Trophoblast cell (in vitro differentiated cells and primary cell): ENCODE measurements around the gene SETD3.

Source experiments
- DNase-seq, 2 donors: peaks; one replicate each; pipeline ENCODE4 v3.0.0-alpha.2; 2016
- H2AFZ ChIP-seq: 2 replicates; pipeline ENCODE4 v1.6.1; 2013; ENCODE audit warnings: low read length, moderate library complexity, mild to moderate bottlenecking; ENCODE audit not compliant: insufficient read depth, poor library complexity
- H2AK5ac ChIP-seq: 2 replicates; pipeline ENCODE4 v1.6.1; 2013; ENCODE audit warnings: mild to moderate bottlenecking, low read length
- H2BK120ac ChIP-seq: 2 replicates; pipeline ENCODE4 v1.6.1; 2013; ENCODE audit warnings: low read length, mild to moderate bottlenecking, moderate library complexity; ENCODE audit not compliant: insufficient read depth, poor library complexity
- H2BK12ac ChIP-seq: 2 replicates; pipeline ENCODE4 v1.6.1; 2013; ENCODE audit warnings: mild to moderate bottlenecking, low read length, moderate library complexity
- H2BK5ac ChIP-seq: 2 replicates; pipeline ENCODE4 v1.6.1; 2013; ENCODE audit warnings: low read length, low read depth, moderate library complexity, mild to moderate bottlenecking; ENCODE audit not compliant: poor library complexity
- H3K14ac ChIP-seq: 2 replicates; pipeline ENCODE4 v1.6.1; 2013; ENCODE audit warnings: mild to moderate bottlenecking, low read length
- H3K18ac ChIP-seq: 2 replicates; pipeline ENCODE4 v1.6.1; 2013; ENCODE audit warnings: mild to moderate bottlenecking, low read length
- H3K23ac ChIP-seq: 2 replicates; pipeline ENCODE4 v1.6.1; 2013; ENCODE audit warnings: low read length
- H3K27ac ChIP-seq: 2 replicates; pipeline ENCODE4 v1.5.1; 2013; ENCODE audit warnings: low read depth, mild to moderate bottlenecking, inconsistent platforms, low read length, moderate library complexity
- H3K27me3 ChIP-seq: 2 replicates; pipeline ENCODE4 v1.6.1; 2013; ENCODE audit warnings: inconsistent platforms, mild to moderate bottlenecking, low read length, moderate library complexity; ENCODE audit not compliant: insufficient read depth
- H3K36me3 ChIP-seq, 2 experiments: 1 replicate in 1 of 2; 2 replicates in 1 of 2; pipeline ENCODE4 v1.6.1; 2013; ENCODE audit warnings: low read length in 2 of 2, mild to moderate bottlenecking in 2 of 2, moderate library complexity in 1 of 2; ENCODE audit not compliant: insufficient read depth in 2 of 2, control insufficient read depth in 1 of 2
- H3K4ac ChIP-seq: 2 replicates; pipeline ENCODE4 v1.6.1; 2013; ENCODE audit warnings: low read depth, mild to moderate bottlenecking, low read length, moderate library complexity
- H3K4me1 ChIP-seq, 2 experiments: 1 replicate in 1 of 2; 2 replicates in 1 of 2; pipeline ENCODE4 v1.6.1; 2013; ENCODE audit warnings: low read length in 2 of 2, mild to moderate bottlenecking in 2 of 2, moderate library complexity in 1 of 2; ENCODE audit not compliant: insufficient read depth in 2 of 2, control insufficient read depth in 1 of 2
- H3K4me2 ChIP-seq: 2 replicates; pipeline ENCODE4 v1.6.1; 2013; ENCODE audit warnings: inconsistent platforms, mild to moderate bottlenecking, low read length, moderate library complexity
- H3K4me3 ChIP-seq: 2 replicates; pipeline ENCODE4 v1.5.1; 2013; ENCODE audit warnings: mild to moderate bottlenecking, low read depth, low read length, inconsistent platforms
- H3K79me1 ChIP-seq: one replicate; pipeline ENCODE4 v1.6.1; 2013; ENCODE audit warnings: low read length
- H3K79me2 ChIP-seq: 2 replicates; pipeline ENCODE4 v1.6.1; 2013; ENCODE audit warnings: low read length, mild to moderate bottlenecking; ENCODE audit not compliant: control insufficient read depth, insufficient read depth, poor library complexity
- H3K9ac ChIP-seq: 2 replicates; pipeline ENCODE4 v1.6.1; 2013; ENCODE audit warnings: mild to moderate bottlenecking, low read length
- H3K9me3 ChIP-seq: 2 replicates; pipeline ENCODE4 v1.6.1; 2013; ENCODE audit warnings: low read depth, mild to moderate bottlenecking, control low read depth, inconsistent platforms, low read length; ENCODE audit not compliant: insufficient read depth
- H4K12ac ChIP-seq: 2 replicates; pipeline ENCODE4 v1.6.1; 2013; ENCODE audit warnings: low read depth, mild to moderate bottlenecking, low read length, moderate library complexity
- H4K8ac ChIP-seq: 2 replicates; pipeline ENCODE4 v1.6.1; 2013; ENCODE audit warnings: low read depth, mild to moderate bottlenecking, low read length, moderate library complexity
- H4K91ac ChIP-seq: one replicate; pipeline ENCODE4 v1.6.1; 2013; ENCODE audit warnings: low read depth, mild to moderate bottlenecking, low read length, moderate library complexity
- WGBS: extraction: QIAGEN DNeasy Blood & Tissue Kit; methylation state at CpG from one replicate; pipeline ENCODE4 v1.1.7; 2013; ENCODE audit warnings: missing lambda C conversion rate; ENCODE audit not compliant: insufficient read length, insufficient coverage; ENCODE audit errors: extremely low coverage; 5-methylcytosine and 5-hydroxymethylcytosine counted together

SETD3 gene

DNA sequence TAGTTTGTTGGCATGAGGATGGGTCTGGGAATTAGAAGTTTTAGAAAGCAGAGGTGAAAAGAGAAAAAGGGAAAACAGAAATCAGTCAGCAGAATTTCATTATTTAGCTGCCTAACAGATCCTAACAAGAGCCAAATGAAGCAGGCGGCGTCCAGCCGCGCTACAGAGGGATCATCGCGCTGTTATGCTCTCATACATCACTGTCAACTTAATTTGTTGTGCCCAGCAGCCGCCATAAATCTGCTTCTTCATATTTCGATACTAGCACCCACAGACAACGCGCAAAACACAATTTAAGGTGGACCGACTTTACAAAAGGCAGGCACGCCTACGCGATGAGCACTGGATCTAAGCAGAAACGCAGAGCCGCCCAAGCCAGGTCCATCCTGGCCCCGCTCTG, 66.7 kb downstream of the SETD3 start:
- no peak for DNase-seq
- H3K23ac ChIP-seq = no peak overlapping the region
- no peak overlapping the region for H3K9ac ChIP-seq
- H2BK12ac ChIP-seq = peak overlapping the region; percentile 52
- H2BK5ac ChIP-seq = no peak overlapping the region
- H2AFZ ChIP-seq = no peak overlapping the region
- no peak overlapping the region for H4K8ac ChIP-seq
- H2AK5ac ChIP-seq = no peak overlapping the region
- peak overlapping the region; percentile 20 for H2BK120ac ChIP-seq
- H3K79me2 ChIP-seq = peaks cover under 1% of the 10 kb centered on the region
- no peaks in the 10 kb centered on the region for H3K27me3 ChIP-seq
- H3K4me2 ChIP-seq = no peak overlapping the region
- no peak overlapping the region for H3K27ac ChIP-seq
- peak overlapping the region; percentile 87 for H3K18ac ChIP-seq
- peak overlapping the region; percentile 26 for H3K14ac ChIP-seq
- H3K4me3 ChIP-seq = no peak overlapping the region
- H3K4ac ChIP-seq = peak overlapping the region; percentile 59
- H4K12ac ChIP-seq = no peak overlapping the region
- no CpG with 5 or more reads among the region's 17 CpGs for WGBS
- peak overlapping the region; percentile 38 for H4K91ac ChIP-seq
- H3K36me3 ChIP-seq = peaks cover 7 to 8% of the 10 kb centered on the region in 2 experiments
- H3K4me1 ChIP-seq = peaks cover 14 to 16% of the 10 kb centered on the region in 2 experiments
- no peaks in the 10 kb centered on the region for H3K9me3 ChIP-seq
- H3K79me1 ChIP-seq = peaks cover 3% of the 10 kb centered on the region

DNA sequence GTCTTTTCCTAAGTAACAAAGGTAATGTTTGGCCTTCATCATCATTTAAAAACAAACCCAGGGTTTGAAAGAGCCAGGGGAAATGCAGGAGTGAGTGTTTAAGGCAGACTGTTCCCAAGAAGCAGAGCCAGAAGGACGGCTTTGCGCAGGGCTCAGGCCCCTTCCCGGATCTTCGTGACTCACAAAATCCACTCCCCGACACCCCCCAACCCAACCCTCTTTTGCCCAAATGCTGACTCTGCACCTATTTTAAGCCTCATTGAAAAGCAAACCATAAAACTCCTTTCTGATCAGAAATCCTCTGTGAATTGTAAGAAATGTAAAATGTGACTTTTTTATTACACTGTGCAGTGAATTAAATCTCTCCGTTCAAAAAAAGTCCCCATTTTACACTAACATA, 67.5 kb downstream of the SETD3 start:
- H2AK5ac ChIP-seq = no peak overlapping the region
- peaks cover 7 to 10% of the 10 kb centered on the region in 2 experiments for H3K36me3 ChIP-seq
- no peak overlapping the region for H4K8ac ChIP-seq
- peaks cover 3% of the 10 kb centered on the region for H3K79me1 ChIP-seq
- H3K4ac ChIP-seq = no peak overlapping the region
- H3K27ac ChIP-seq = peak overlapping the region; percentile 80
- no peak overlapping the region for H4K12ac ChIP-seq
- DNase-seq = no peak
- no peak overlapping the region for H4K91ac ChIP-seq
- no peak overlapping the region for H2BK120ac ChIP-seq
- H3K9me3 ChIP-seq = no peaks in the 10 kb centered on the region
- H2BK12ac ChIP-seq = no peak overlapping the region
- WGBS = no CpG with 5 or more reads among the region's 6 CpGs
- peaks cover 2% of the 10 kb centered on the region for H3K79me2 ChIP-seq
- H3K4me1 ChIP-seq = peaks cover 14 to 20% of the 10 kb centered on the region in 2 experiments
- H3K18ac ChIP-seq = no peak overlapping the region
- H3K4me2 ChIP-seq = no peak overlapping the region
- no peak overlapping the region for H2AFZ ChIP-seq
- no peak overlapping the region for H3K9ac ChIP-seq
- no peak overlapping the region for H3K23ac ChIP-seq
- no peaks in the 10 kb centered on the region for H3K27me3 ChIP-seq
- no peak overlapping the region for H3K14ac ChIP-seq
- no peak overlapping the region for H3K4me3 ChIP-seq
- no peak overlapping the region for H2BK5ac ChIP-seq

DNA sequence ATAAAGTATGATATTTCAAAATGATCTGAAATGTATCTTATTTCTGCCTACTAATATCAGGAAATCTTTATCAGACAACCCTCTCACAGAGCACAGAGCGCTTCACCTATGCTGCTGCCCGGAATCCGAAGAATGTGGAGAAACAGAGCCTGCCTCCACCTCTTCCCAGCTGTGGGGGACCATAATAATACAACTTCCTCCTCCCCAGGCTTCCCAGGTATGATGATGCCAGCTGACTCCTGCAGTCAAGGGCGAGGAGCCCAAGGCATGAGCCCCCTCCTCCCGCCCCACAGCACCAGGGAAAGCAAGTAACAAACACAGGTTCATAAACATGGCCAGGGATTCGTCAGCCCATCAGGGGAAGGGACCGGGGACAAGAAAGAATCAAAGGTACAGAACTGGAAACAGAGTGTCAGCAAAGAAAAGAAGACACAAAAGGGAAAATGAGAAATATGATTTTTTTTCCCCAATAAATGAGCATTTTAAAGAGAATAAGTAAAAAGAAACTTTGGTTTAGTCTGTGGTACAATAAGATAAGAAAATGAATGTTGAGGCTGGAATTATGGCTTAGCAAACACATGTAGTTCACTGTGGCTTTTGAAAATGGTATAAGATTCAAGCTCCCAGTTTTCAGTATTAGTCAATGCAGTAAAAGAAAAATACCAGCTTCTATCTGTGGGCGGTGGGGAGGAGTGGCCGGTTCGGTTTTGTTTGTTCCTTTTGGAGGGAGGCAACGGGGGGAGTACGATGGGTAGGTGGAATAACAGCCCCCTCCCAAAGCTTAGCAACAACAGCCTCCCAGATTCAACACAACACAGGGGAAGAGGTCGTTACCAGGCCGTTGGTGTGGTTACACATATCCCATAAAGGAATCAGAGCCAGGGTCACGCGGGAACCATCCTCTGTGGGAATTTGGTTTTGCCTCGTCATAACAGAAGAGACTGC, 68.3 kb downstream of the SETD3 start:
- no peak overlapping the region for H4K12ac ChIP-seq
- DNase-seq = no peak
- peak overlapping the region; percentile 61 for H2BK5ac ChIP-seq
- H2BK120ac ChIP-seq = peak overlapping the region; percentile 36
- H4K8ac ChIP-seq = peak overlapping the region; percentile 53
- H2BK12ac ChIP-seq = peak overlapping the region; percentile 95
- no peaks in the 10 kb centered on the region for H3K27me3 ChIP-seq
- H3K14ac ChIP-seq = peak overlapping the region; percentile 82
- peaks cover 2% of the 10 kb centered on the region for H3K79me2 ChIP-seq
- H3K23ac ChIP-seq = no peak overlapping the region
- H4K91ac ChIP-seq = peak overlapping the region; percentile 59
- peaks cover 3% of the 10 kb centered on the region for H3K79me1 ChIP-seq
- peaks cover 10% of the 10 kb centered on the region in 2 experiments for H3K36me3 ChIP-seq
- H3K27ac ChIP-seq = peak overlapping the region; percentile 80
- H3K4me1 ChIP-seq = peaks cover 14 to 20% of the 10 kb centered on the region in 2 experiments
- H3K18ac ChIP-seq = peak overlapping the region; percentile 65
- no peak overlapping the region for H3K4me3 ChIP-seq
- no peak overlapping the region for H2AFZ ChIP-seq
- no CpG with 5 or more reads among the region's 17 CpGs for WGBS
- H3K4ac ChIP-seq = peak overlapping the region; percentile 15
- no peak overlapping the region for H3K9ac ChIP-seq
- peak overlapping the region; percentile 11 for H3K4me2 ChIP-seq
- H3K9me3 ChIP-seq = no peaks in the 10 kb centered on the region
- H2AK5ac ChIP-seq = peak overlapping the region; percentile 35

DNA sequence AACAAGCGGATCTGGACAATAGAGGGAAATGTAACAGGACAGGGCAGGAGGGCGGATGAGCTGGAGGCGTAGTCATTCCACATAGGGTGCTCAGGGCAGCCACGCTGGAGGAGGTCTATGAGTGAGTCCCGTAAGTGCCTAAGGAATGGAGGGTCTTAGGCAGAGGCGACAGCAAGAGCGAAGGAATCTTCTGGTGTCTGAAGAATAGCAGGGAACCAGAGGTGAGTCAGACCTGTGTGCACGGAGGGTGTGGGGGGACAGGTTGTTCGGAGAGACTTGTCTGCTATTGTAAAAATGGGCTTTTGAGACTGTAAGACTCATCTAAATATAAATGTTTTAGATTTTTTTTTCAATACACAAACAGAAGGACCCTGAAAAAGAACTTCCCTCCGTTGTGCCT, 70.6 kb downstream of the SETD3 start:
- H3K18ac ChIP-seq = no peak overlapping the region
- peaks cover 14 to 20% of the 10 kb centered on the region in 2 experiments for H3K4me1 ChIP-seq
- H2BK5ac ChIP-seq = no peak overlapping the region
- no peak overlapping the region for H3K23ac ChIP-seq
- H3K9me3 ChIP-seq = no peaks in the 10 kb centered on the region
- no peak overlapping the region for H3K4me2 ChIP-seq
- H4K8ac ChIP-seq = peak overlapping the region; percentile 13
- H3K79me1 ChIP-seq = peaks cover 3% of the 10 kb centered on the region
- no peak overlapping the region for H2BK120ac ChIP-seq
- H3K14ac ChIP-seq = no peak overlapping the region
- no peak overlapping the region for H2BK12ac ChIP-seq
- no peak overlapping the region for H4K91ac ChIP-seq
- no peak overlapping the region for H4K12ac ChIP-seq
- no peak overlapping the region for H2AFZ ChIP-seq
- no peaks in the 10 kb centered on the region for H3K27me3 ChIP-seq
- no peak overlapping the region for H2AK5ac ChIP-seq
- H3K27ac ChIP-seq = peak overlapping the region; percentile 41
- no CpG with 5 or more reads among the region's 10 CpGs for WGBS
- no peak overlapping the region for H3K9ac ChIP-seq
- peaks cover 11 to 17% of the 10 kb centered on the region in 2 experiments for H3K36me3 ChIP-seq
- no peak overlapping the region for H3K4me3 ChIP-seq
- H3K79me2 ChIP-seq = peaks cover 2% of the 10 kb centered on the region
- DNase-seq = no peak
- no peak overlapping the region for H3K4ac ChIP-seq
